G401.6 (cell line): Measurements from ENCODE around the gene FKRP.
"Not testable (repeated sequence)": the region's sequence is repeated elsewhere in the genome, so short reads cannot be mapped to it uniquely, and the experiment has no call there.

Experiments used
- FAIRE-seq: peaks from 2 replicates; lab custom pipeline; 2012; peaks lifted over from hg19 to GRCh38; lab: Jason Lieb, UNC

Gene FKRP

GRCh38 chr19:46759817-46760333 lies 14.0 kb downstream of the FKRP start:
- no peak for FAIRE-seq

- FAIRE-seq, result no peak
These were observed 14.5 kb downstream of the FKRP start for GRCh38 chr19:46760363-46760762.

- FAIRE-seq, result not testable (repeated sequence)
These were observed 15.0 kb downstream of the FKRP start for GRCh38 chr19:46760897-46761296.

GRCh38 chr19:46761418-46761831 lies 15.6 kb downstream of the FKRP start:
- no peak for FAIRE-seq

GRCh38 chr19:46762245-46762890 lies 16.5 kb downstream of the FKRP start:
- no peak for FAIRE-seq

- FAIRE-seq, result no peak
These were observed 19.0 kb downstream of the FKRP start for GRCh38 chr19:46764817-46765291.

GRCh38 chr19:46766569-46767317 lies 20.9 kb downstream of the FKRP start:
- FAIRE-seq, result no peak

- FAIRE-seq, result not testable (repeated sequence)
These were observed 22.9 kb downstream of the FKRP start for GRCh38 chr19:46768746-46769145.

- FAIRE-seq, result no peak
These were observed 26.5 kb downstream of the FKRP start for GRCh38 chr19:46772170-46773017.

- no peak for FAIRE-seq
These were observed 27.2 kb downstream of the FKRP start for GRCh38 chr19:46773018-46773399.

GRCh38 chr19:46775642-46776258 lies 29.9 kb downstream of the FKRP start:
- no peak for FAIRE-seq

- FAIRE-seq, result no peak
These were observed 31.4 kb downstream of the FKRP start for GRCh38 chr19:46776927-46777911.

GRCh38 chr19:46777956-46778645 lies 32.2 kb downstream of the FKRP start:
- not testable (repeated sequence) for FAIRE-seq

- no peak for FAIRE-seq
These were observed 36.6 kb downstream of the FKRP start for GRCh38 chr19:46782355-46783019.

GRCh38 chr19:46783670-46784069 lies 37.8 kb downstream of the FKRP start:
- no peak for FAIRE-seq

GRCh38 chr19:46784262-46785053 lies 38.6 kb downstream of the FKRP start:
- no peak for FAIRE-seq

GRCh38 chr19:46785054-46785979 lies 39.5 kb downstream of the FKRP start:
- FAIRE-seq, result no peak

- no peak for FAIRE-seq
These were observed 40.1 kb downstream of the FKRP start for GRCh38 chr19:46785980-46786235.
